ENCODE measurements around the gene CD69.
A peak's percentile ranks its signal among the peaks of the same experiment; 100 is the strongest.

CD69 gene

GRCh38 chr12:9793779-9794395 is 33.2 kb upstream of the CD69 start:
- DNase-seq (ENCODE audit: low read depth, low spot score) = no peak
- no peak overlapping the region for H3K4me3 ChIP-seq (ENCODE audit: low read depth, low read length)
- in situ Hi-C loops (cut with HindIII; ENCODE audit: low sequenced_read_pairs) = no loop called here
- TF ChIP-seq CTCF (IDR thresholded peaks at IDR 0.05; ENCODE audit: low read depth, low read length) = no peak

GRCh38 chr12:9792961-9793617 is 32.4 kb upstream of the CD69 start:
- in situ Hi-C loops (cut with HindIII; ENCODE audit: low sequenced_read_pairs) = no loop called here
- no peak overlapping the region for H3K4me3 ChIP-seq (ENCODE audit: low read depth, low read length)
- peak; percentile 41 for DNase-seq (ENCODE audit: low read depth, low spot score)
- TF ChIP-seq CTCF (IDR thresholded peaks at IDR 0.05; ENCODE audit: low read depth, low read length) = no peak

- no peak for TF ChIP-seq CTCF (IDR thresholded peaks at IDR 0.05; ENCODE audit: low read depth, low read length)
- in situ Hi-C loops (cut with HindIII; ENCODE audit: low sequenced_read_pairs) = no loop called here
- no peak for DNase-seq (ENCODE audit: low read depth, low spot score)
- no peak overlapping the region for H3K4me3 ChIP-seq (ENCODE audit: low read depth, low read length)
Measured at GRCh38 chr12:9792185-9792900, 31.6 kb upstream of the CD69 start.

GRCh38 chr12:9786726-9787717 is 26.3 kb upstream of the CD69 start:
- H3K4me3 ChIP-seq (ENCODE audit: low read depth, low read length) = no peak overlapping the region
- DNase-seq (ENCODE audit: low read depth, low spot score) = peak; percentile 35
- in situ Hi-C loops (cut with HindIII; ENCODE audit: low sequenced_read_pairs) = no loop called here
- no peak for TF ChIP-seq CTCF (IDR thresholded peaks at IDR 0.05; ENCODE audit: low read depth, low read length)

GRCh38 chr12:9784816-9785215 is 24.1 kb upstream of the CD69 start:
- in situ Hi-C loops (cut with HindIII; ENCODE audit: low sequenced_read_pairs) = no loop called here
- TF ChIP-seq CTCF (IDR thresholded peaks at IDR 0.05; ENCODE audit: low read depth, low read length) = no peak
- no peak for DNase-seq (ENCODE audit: low read depth, low spot score)
- H3K4me3 ChIP-seq (ENCODE audit: low read depth, low read length) = no peak overlapping the region

GRCh38 chr12:9784326-9784725 is 23.6 kb upstream of the CD69 start:
- TF ChIP-seq CTCF (IDR thresholded peaks at IDR 0.05; ENCODE audit: low read depth, low read length) = no peak
- in situ Hi-C loops (cut with HindIII; ENCODE audit: low sequenced_read_pairs) = no loop called here
- no peak overlapping the region for H3K4me3 ChIP-seq (ENCODE audit: low read depth, low read length)
- no peak for DNase-seq (ENCODE audit: low read depth, low spot score)

Data from astrocyte of the spinal cord (primary cell).